ENCODE results near the gene SSH2.
"Not testable (repeated sequence)": the region's sequence is repeated elsewhere in the genome, so short reads cannot be mapped to it uniquely, and the experiment has no call there.

The SSH2 gene

GRCh38 chr17:29929533-29930408 is at the start of gene SSH2:
TSS of gene SSH2 (minus strand) at chr17:29930228. CDS start at chr17:29930000, 228 bp downstream.
- peak; percentile 59 to 84 (median 69) for DNase-seq

- DNase-seq, result no peak
Observed at GRCh38 chr17:29977836-29978235, 47.8 kb upstream of the SSH2 start.

- DNase-seq, result no peak
Observed at GRCh38 chr17:29973005-29973404, 43.0 kb upstream of the SSH2 start.

- no peak for DNase-seq
Observed at GRCh38 chr17:29972277-29972676, 42.2 kb upstream of the SSH2 start.

GRCh38 chr17:29968271-29968670 is 38.2 kb upstream of the SSH2 start:
- no peak for DNase-seq

GRCh38 chr17:29962656-29963055 is 32.6 kb upstream of the SSH2 start:
- DNase-seq, result no peak

GRCh38 chr17:29959658-29960337 is 29.8 kb upstream of the SSH2 start:
- no peak for DNase-seq

GRCh38 chr17:29958947-29959657 is 29.1 kb upstream of the SSH2 start:
- DNase-seq, result no peak

GRCh38 chr17:29957488-29957887 is 27.5 kb upstream of the SSH2 start:
- not testable (repeated sequence) for DNase-seq

GRCh38 chr17:29956225-29956624 is 26.2 kb upstream of the SSH2 start:
- no peak for DNase-seq

GRCh38 chr17:29954405-29954804 is 24.4 kb upstream of the SSH2 start:
- no peak for DNase-seq

GRCh38 chr17:29949696-29950095 is 19.7 kb upstream of the SSH2 start:
- no peak for DNase-seq

- DNase-seq, result no peak
Observed at GRCh38 chr17:29948448-29949215, 18.6 kb upstream of the SSH2 start.

GRCh38 chr17:29945281-29945680 is 15.3 kb upstream of the SSH2 start:
- no peak for DNase-seq

GRCh38 chr17:29941334-29941733 is 11.3 kb upstream of the SSH2 start, which contains the start of gene EFCAB5:
TSS of gene EFCAB5 (plus strand) at chr17:29941634. CDS start at chr17:29941797, 163 bp downstream.
- no peak for DNase-seq

GRCh38 chr17:29936724-29937123 is 6.7 kb upstream of the SSH2 start:
- DNase-seq, result no peak

GRCh38 chr17:29935909-29936308 is 5.9 kb upstream of the SSH2 start:
- not testable (repeated sequence) for DNase-seq

GRCh38 chr17:29933379-29933778 is 3.4 kb upstream of the SSH2 start:
- no peak for DNase-seq

- peak; percentile 7 to 41 (median 18) for DNase-seq
Observed at GRCh38 chr17:29931231-29931932, 1.4 kb upstream of the SSH2 start.

GRCh38 chr17:29930409-29931010 is 482 bp upstream of the SSH2 start:
- peak in 1 of 4 experiments; percentile 29 for DNase-seq

- DNase-seq, result no peak
Observed at GRCh38 chr17:29929006-29929532, 959 bp downstream of the SSH2 start.
